HG03039 (cell line): ENCODE results near the gene PPP6R3.
"Not testable (repeated sequence)": the region's sequence is repeated elsewhere in the genome, so short reads cannot be mapped to it uniquely, and the experiment has no call there.

ENCODE experiments used
- ATAC-seq: cut with Tn5 transposase; IDR thresholded peaks from one replicate; pipeline ENCODE4 v1.9.1; 2021; ENCODE audit warnings: mild to moderate bottlenecking, moderate library complexity; ENCODE audit not compliant: unreplicated experiment

PPP6R3 gene

GRCh38 chr11:68589547-68590216, 129.1 kb downstream of the PPP6R3 start:
- no peak for ATAC-seq

GRCh38 chr11:68591719-68592118, 131.2 kb downstream of the PPP6R3 start:
- no peak for ATAC-seq

- ATAC-seq, result no peak
Observed at GRCh38 chr11:68593441-68593840, 132.9 kb downstream of the PPP6R3 start.

GRCh38 chr11:68594123-68594522, 133.6 kb downstream of the PPP6R3 start:
- ATAC-seq, result no peak

GRCh38 chr11:68596231-68596630, 135.7 kb downstream of the PPP6R3 start:
- no peak for ATAC-seq

- no peak for ATAC-seq
Observed at GRCh38 chr11:68598816-68599653, 138.5 kb downstream of the PPP6R3 start.

GRCh38 chr11:68601147-68601546, 140.6 kb downstream of the PPP6R3 start:
- ATAC-seq, result no peak

- ATAC-seq, result no peak
Observed at GRCh38 chr11:68609761-68610160, 149.2 kb downstream of the PPP6R3 start.

- no peak for ATAC-seq
Observed at GRCh38 chr11:68610452-68611116, 150.0 kb downstream of the PPP6R3 start.

GRCh38 chr11:68615657-68616056, 155.1 kb downstream of the PPP6R3 start:
- no peak for ATAC-seq

- ATAC-seq, result no peak
Observed at GRCh38 chr11:68617925-68618809, 157.6 kb downstream of the PPP6R3 start.

- ATAC-seq, result no peak
Observed at GRCh38 chr11:68621826-68622225, 161.3 kb downstream of the PPP6R3 start.

GRCh38 chr11:68623706-68624105, 163.2 kb downstream of the PPP6R3 start:
- ATAC-seq, result not testable (repeated sequence)

GRCh38 chr11:68625069-68625468, 164.5 kb downstream of the PPP6R3 start:
- not testable (repeated sequence) for ATAC-seq

- ATAC-seq, result not testable (repeated sequence)
Observed at GRCh38 chr11:68626236-68626635, 165.7 kb downstream of the PPP6R3 start.

- not testable (repeated sequence) for ATAC-seq
Observed at GRCh38 chr11:68628837-68629236, 168.3 kb downstream of the PPP6R3 start.

GRCh38 chr11:68632375-68632774, 171.8 kb downstream of the PPP6R3 start:
- ATAC-seq, result not testable (repeated sequence)

GRCh38 chr11:68632802-68633201, 172.2 kb downstream of the PPP6R3 start:
- no peak for ATAC-seq

GRCh38 chr11:68634606-68635005, 174.1 kb downstream of the PPP6R3 start:
- not testable (repeated sequence) for ATAC-seq

GRCh38 chr11:68635172-68635571, 174.6 kb downstream of the PPP6R3 start:
- ATAC-seq, result not testable (repeated sequence)

GRCh38 chr11:68635883-68636282, 175.3 kb downstream of the PPP6R3 start:
- not testable (repeated sequence) for ATAC-seq
